Measurements from ENCODE around the gene RPS6KA3.

GRCh38 chrX:20294284-20294683 is 27.6 kb upstream of the RPS6KA3 start:
- no peak for TF ChIP-seq CTCF (IDR thresholded peaks at IDR 0.05)
- no peak for TF ChIP-seq EZH2 (IDR thresholded peaks at IDR 0.05; ENCODE audit: borderline replicate concordance, insufficient read depth, low read depth, low read length, poor library complexity, severe bottlenecking)
